IMR-90 (cell line): ENCODE measurements around the gene KRTAP10-1.
"Not testable (repeated sequence)": the region's sequence is repeated elsewhere in the genome, so short reads cannot be mapped to it uniquely, and the experiment has no call there.

Experiments
- BHLHE40 ChIP-seq: fragments of 150-350 bp; IDR thresholded peaks from 2 replicates; pipeline ENCODE4 v1.6.1; 2016; ENCODE audit warnings: mild to moderate bottlenecking, low read depth, low read length
- CTCF ChIP-seq: conservative IDR thresholded peaks from 2 replicates; pipeline ENCODE4 v1.5.1; 2012; ENCODE audit warnings: mild to moderate bottlenecking, low read depth, low read length, improper control_type of control experiment
- FOS ChIP-seq: fragments of 150-350 bp; IDR thresholded peaks from 2 replicates; pipeline ENCODE4 v1.6.1; 2016; ENCODE audit warnings: low read depth, low read length
- POLR2A ChIP-seq: IDR thresholded peaks from 2 replicates; pipeline ENCODE4 v1.6.1; 2012; ENCODE audit warnings: mild to moderate bottlenecking, low read depth, low read length
- RAD21 ChIP-seq: IDR thresholded peaks from 2 replicates; pipeline ENCODE4 v1.6.1; 2012; ENCODE audit warnings: low read length, improper control_type of control experiment
- USF2 ChIP-seq: fragments of 150-350 bp; IDR thresholded peaks from 2 replicates; pipeline ENCODE4 v1.6.1; 2017; ENCODE audit warnings: mild to moderate bottlenecking, antibody characterized with exemption, low read length, low read depth

- not testable (repeated sequence) for TF ChIP-seq FOS, CTCF, BHLHE40, RAD21, USF2, POLR2A
These were observed 18.3 kb upstream of the KRTAP10-1 start for GRCh38 chr21:44558329-44558675.
